Right lobe of liver (tissue), 4 donors: ENCODE results near the gene TSPAN31.

Experiments
- POLR2A ChIP-seq: fragments of 450-650 bp; IDR thresholded peaks from one replicate; pipeline ENCODE4 v1.6.1; 2017; ENCODE audit warnings: antibody characterized with exemption, mild to moderate bottlenecking
- TF ChIP-seq, protein P1 (sequence below), 4 donors: fragments of 200-600 bp in 3 of 4; fragments of 450-650 bp in 1 of 4; IDR thresholded peaks; one replicate each; pipeline versions ENCODE4 v1.5.1 to v1.8.0; 2016 to 2022; ENCODE audit warnings: antibody characterized with exemption in 4 of 4, mild to moderate bottlenecking in 2 of 4
- donor health status: DM: no; HTN: no; CAD: no.
- donor health status: DM: no; HTN: no; CAD: no.
- donor health status: DM: no; HTN: yes; CAD: no.

GRCh38 chr12:57758552-57759359, 13.9 kb downstream of the TSPAN31 start:
- TF ChIP-seq, protein P1, sequence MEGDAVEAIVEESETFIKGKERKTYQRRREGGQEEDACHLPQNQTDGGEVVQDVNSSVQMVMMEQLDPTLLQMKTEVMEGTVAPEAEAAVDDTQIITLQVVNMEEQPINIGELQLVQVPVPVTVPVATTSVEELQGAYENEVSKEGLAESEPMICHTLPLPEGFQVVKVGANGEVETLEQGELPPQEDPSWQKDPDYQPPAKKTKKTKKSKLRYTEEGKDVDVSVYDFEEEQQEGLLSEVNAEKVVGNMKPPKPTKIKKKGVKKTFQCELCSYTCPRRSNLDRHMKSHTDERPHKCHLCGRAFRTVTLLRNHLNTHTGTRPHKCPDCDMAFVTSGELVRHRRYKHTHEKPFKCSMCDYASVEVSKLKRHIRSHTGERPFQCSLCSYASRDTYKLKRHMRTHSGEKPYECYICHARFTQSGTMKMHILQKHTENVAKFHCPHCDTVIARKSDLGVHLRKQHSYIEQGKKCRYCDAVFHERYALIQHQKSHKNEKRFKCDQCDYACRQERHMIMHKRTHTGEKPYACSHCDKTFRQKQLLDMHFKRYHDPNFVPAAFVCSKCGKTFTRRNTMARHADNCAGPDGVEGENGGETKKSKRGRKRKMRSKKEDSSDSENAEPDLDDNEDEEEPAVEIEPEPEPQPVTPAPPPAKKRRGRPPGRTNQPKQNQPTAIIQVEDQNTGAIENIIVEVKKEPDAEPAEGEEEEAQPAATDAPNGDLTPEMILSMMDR (IDR thresholded peaks at IDR 0.05), result no peak
- no peak for TF ChIP-seq POLR2A
